Raji (cell line): ENCODE measurements around the gene FNDC3B.

Experiments used
- POLR2A ChIP-seq: IDR thresholded peaks from 2 replicates; pipeline ENCODE4 v1.6.1; 2011; ENCODE audit warnings: low read depth, low read length, control low read depth; ENCODE audit not compliant: insufficient read depth

FNDC3B gene

GRCh38 chr3:172024679-172025078, 14.7 kb upstream of the FNDC3B start:
- no peak for TF ChIP-seq POLR2A

DNA sequence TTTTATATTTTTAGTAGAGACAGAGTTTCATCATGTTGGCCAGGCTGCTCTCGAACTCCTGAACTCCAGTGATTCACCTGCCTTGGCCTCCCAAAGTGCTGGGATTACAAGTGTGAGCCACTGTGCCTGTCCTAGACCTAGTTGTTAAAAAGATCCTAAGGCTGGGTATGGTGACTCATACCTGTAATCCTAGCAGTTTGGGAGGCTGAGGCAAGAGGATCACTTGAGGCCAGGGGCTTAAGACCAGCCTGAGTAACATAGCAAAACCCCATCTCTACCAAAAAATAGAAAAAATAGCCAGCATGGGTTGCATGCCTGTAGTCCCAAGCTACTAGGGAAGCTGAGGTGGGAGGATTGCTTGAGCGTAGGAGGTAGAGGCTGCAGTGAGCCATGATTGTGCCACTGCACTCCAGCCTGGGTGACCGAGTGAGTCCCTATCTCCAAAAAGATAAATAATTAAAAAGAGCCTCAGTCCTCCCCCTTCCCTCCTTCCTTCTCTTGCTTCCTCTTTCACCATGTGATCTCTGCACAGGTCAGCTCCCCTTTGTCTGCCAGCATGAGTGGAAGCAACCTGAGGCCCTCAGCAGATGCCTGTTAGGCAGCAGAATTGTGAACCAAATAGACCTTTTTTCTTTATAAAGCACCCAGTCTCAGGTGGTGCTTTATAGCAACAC, 9.8 kb upstream of the FNDC3B start:
- TF ChIP-seq POLR2A: no peak

- TF ChIP-seq POLR2A: no peak
Observed at GRCh38 chr3:172030181-172030580, 9.2 kb upstream of the FNDC3B start.

DNA sequence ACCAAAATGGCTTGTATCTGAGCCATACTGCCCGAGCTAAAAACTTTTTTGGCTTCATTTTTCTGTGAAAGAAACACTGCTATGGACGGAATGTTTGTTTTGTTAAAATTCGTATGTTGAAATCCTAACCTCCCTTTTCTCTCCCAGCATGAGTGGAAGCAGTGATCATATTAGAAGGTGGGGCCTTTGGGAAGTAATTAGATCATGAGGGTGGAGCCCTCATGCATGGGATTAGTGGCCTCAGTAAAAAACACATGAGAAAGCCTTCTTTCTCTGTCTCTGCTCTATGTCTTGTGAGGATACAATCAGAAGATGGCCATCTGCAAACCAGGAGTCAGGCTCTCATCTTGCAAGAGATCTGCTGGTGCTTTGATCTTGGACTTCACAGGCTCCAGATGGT, 7.4 kb upstream of the FNDC3B start:
- no peak for TF ChIP-seq POLR2A

DNA sequence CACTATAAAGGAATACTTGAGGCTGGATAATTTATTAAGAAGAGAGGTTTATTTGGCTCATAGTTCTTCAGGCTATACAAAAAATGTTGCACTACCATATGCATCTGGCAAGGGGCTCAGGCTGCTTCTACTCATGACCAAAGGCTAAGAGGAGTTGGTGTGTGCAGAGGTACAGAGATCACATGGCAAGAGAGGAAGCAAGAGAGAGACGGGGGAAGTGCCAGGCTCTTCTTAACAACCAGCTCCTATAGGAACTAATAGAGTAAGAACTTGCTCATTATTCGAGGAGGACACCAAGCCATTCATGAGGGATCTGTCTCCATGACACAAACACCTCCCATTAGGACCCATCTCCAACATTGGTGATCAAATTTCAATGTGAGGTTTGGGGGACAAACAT, 6.0 kb upstream of the FNDC3B start:
- TF ChIP-seq POLR2A: no peak

DNA sequence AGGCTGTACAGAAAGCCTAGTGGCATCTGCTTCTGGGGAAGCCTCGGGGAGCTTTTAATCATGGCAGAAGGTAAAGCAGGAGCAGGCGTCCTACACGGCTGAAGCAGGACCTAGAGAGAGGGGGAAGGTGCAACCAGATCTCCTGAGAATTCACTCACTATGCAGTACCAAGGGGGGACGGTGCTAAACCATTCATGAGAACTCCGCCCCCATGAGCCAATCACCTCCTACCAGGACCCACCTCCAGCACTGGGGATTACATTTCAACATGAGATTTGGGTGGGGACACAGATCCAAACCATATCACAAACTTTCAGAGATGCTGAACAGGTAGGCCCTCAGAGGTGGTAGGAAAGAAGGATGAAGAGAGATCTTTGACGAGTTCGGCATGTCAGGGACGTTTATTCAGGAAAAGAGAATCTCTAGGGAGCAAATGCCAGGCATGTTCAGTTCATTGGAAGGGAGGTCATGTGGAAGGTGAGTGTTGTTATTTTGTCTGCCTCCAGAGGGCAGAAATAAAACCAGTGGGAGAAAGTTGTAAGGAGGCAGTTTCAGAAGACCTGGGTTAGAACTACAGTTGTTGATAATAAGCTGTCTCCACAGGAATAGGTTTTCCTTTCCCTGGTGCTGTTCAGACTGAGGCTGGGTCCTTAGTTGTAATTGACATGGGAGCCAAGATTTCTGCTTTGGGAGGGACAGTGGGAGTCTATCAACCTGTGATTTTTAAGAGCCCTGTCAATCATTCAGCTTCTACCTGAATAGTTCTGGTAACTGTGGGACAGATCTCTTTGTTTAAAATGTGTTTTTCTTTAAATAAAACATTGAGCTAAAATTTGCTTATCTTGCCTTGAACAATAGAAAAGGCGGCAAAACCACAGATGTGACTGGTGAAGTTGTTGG, 4.3 kb upstream of the FNDC3B start:
- TF ChIP-seq POLR2A: no peak

DNA sequence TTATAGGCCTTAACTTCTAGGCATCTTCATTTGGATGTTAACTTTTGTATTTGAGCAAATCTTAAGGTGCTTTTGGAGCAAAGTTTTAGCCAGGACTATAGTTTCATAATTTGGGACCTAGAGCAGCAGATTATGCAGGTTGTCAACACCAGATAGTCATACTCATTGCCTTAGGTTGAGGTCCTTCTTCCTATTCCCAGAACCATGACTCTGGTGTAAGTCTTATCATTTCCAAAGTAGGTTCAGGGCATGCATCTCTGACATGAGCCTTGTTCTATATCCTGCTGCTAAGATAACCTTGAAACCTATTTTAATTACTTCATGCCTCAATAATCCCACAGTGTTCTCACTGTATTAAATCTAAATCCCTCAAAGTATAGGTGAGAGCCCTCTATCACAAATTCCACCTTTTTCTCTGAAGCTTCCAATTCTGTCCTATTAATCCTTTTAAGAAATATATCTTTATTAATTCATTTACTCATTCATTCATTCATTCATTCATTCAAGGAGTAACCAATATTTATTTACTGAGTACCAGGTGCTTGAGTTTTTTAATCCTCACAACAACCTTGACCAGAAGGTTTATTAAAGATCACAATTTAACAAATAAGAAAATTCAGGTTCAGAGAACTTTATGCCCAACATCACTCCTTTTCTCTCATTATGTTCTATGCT, 2.7 kb upstream of the FNDC3B start:
- no peak for TF ChIP-seq POLR2A

DNA sequence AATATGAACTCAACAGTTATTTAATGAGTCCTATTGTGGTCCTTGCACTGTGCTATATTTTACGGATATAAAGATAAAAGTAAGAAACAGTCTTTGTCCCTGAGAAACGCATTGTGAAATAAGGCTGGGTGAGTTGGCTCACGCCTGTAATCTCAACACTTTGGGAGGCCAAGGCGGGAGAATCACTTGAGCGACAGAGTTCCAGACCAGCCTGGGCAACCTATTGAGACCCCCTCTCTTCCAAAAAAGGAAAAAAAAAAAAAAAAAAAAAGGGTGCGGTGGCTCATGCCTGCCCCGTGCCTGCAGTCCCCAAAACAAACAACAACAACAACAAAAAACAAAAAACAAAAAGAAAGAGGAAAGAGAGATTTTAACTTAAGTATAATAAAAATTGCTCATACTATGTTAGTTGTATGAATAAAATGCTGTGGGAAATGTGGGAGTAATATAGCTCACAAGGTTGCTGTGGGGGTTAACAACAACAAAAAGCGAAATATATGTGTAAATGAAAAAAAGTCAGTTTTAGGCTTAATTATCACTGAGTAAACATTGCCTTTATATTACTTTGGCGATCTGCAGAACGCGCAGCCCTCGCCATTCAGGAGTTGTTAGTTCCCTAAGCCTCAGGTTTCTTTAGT, 461 bp upstream of the FNDC3B start:
- no peak for TF ChIP-seq POLR2A

DNA sequence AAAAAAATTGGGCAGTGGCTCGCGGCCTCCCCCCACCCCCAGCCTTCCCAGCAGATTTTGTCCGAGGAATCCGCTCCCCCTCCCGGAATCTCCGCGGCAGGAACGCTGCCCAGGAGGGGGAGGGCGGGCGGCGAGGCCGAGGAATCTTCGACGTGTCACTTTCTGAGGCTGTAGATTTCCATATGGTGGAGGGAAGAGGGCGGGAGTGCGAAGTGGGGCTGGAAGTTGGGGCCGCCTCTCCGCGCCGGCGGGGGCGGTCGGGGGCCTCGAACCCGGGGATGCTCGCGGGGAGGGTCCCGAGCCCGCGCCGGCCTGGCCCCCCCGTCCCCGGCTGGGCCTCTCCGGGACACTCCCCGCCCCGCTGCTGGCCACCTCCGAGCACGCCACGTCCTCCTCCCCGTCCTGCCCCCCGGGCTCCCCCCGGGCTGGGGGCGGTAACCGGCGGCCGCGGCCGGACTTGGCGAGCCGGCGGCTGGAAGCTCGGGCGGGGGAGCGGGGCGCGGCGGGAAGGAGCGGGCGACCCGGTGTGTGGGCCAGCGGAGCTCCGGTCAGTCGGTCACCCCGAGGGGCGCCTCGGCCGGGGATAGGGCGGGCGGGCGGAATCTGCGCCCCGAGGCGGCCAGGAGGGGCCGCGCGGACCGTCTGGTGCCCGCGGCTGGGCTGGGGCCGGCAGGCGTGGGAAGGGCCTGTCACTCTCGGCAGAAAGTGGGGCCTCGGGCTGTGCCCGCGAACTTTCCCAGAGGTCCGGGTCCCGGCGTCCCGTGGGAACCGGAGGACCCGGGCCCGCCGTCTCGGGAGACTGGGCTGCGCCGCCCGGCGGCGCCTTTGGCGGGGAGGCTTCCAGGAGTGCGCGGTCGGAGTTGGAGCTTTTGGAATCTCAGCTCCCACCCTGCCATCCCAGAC, 951 bp downstream of the FNDC3B start:
- TF ChIP-seq POLR2A: no peak

- TF ChIP-seq POLR2A: no peak
Observed at GRCh38 chr3:172040981-172041963, 1.9 kb downstream of the FNDC3B start.

GRCh38 chr3:172042136-172042662, 2.8 kb downstream of the FNDC3B start:
- no peak for TF ChIP-seq POLR2A

DNA sequence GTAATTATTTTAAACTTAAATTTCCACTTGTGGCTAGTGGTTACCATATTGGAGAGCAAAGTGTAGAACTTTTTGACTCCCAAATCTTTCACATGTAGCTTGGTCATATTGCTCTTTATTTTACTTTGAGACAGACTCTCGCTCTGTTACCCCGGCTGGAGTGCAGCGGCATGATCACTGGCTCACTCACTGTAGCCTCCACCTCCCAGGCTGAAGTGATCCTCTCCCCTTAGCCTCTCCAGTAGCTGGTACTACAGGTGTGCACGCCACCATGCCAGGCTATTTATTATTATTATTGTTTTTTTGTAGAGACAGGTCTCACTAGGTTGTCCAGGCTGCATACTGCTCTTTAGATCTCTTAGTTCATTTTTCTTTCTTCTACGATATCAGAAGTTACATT, 3.9 kb downstream of the FNDC3B start:
- no peak for TF ChIP-seq POLR2A

DNA sequence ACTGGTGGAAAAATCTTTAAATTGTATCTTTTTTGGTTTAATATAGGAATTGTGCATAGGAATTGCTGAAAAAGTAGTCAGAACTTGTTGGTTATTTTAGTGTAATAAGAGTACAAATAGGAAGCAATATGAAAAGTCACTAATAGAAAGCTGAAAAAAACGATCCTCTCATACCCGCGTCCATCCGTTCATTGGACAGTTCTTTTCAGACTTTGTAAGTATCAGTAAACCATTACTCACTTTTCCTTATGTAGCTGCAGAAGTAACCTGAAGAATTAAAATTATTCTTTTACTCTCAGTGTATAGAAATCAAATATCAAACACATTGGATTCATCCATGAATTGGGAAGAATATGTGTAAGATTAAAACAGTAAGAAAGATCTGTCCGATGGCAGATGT, 4.4 kb downstream of the FNDC3B start:
- no peak for TF ChIP-seq POLR2A
